Brain microvascular endothelial cell (primary cell): ENCODE results near the gene CHRM1.

ENCODE experiments used
- DNase-seq: peaks from one replicate; pipeline ENCODE4 v3.0.0-alpha.2; 2020
- H3K27ac ChIP-seq: fragments of 250-450 bp; sonication (Bioruptor Pico); 2 replicates; pipeline ENCODE4 v1.5.1; 2020; ENCODE audit warnings: mild to moderate bottlenecking, moderate library complexity
- H3K27me3 ChIP-seq: fragments of 250-450 bp; sonication (Bioruptor Pico); replicated peaks from 2 replicates; pipeline ENCODE4 v1.5.1; 2020; ENCODE audit warnings: mild to moderate bottlenecking
- H3K36me3 ChIP-seq: fragments of 250-450 bp; sonication (Bioruptor Pico); replicated peaks from 2 replicates; pipeline ENCODE4 v1.5.1; 2020; ENCODE audit warnings: mild to moderate bottlenecking
- H3K4me3 ChIP-seq: 2 replicates; pipeline ENCODE4 v1.5.1; 2011; ENCODE audit warnings: low read depth, mild to moderate bottlenecking, control low read depth, low read length, moderate library complexity
- in situ Hi-C: cut with HindIII; loops from 2 replicates; pipeline ENCODE4 v1.10.0; 2017; ENCODE audit warnings: low sequenced_read_pairs, low pct_ligation_motif_present
- TF ChIP-seq, protein P1 (sequence below): IDR thresholded peaks from 2 replicates; pipeline ENCODE4 v1.5.1; 2011; ENCODE audit warnings: low read depth, mild to moderate bottlenecking, moderate library complexity, low read length, control low read depth, inconsistent platforms; ENCODE audit errors: missing control alignments

The CHRM1 gene

DNA sequence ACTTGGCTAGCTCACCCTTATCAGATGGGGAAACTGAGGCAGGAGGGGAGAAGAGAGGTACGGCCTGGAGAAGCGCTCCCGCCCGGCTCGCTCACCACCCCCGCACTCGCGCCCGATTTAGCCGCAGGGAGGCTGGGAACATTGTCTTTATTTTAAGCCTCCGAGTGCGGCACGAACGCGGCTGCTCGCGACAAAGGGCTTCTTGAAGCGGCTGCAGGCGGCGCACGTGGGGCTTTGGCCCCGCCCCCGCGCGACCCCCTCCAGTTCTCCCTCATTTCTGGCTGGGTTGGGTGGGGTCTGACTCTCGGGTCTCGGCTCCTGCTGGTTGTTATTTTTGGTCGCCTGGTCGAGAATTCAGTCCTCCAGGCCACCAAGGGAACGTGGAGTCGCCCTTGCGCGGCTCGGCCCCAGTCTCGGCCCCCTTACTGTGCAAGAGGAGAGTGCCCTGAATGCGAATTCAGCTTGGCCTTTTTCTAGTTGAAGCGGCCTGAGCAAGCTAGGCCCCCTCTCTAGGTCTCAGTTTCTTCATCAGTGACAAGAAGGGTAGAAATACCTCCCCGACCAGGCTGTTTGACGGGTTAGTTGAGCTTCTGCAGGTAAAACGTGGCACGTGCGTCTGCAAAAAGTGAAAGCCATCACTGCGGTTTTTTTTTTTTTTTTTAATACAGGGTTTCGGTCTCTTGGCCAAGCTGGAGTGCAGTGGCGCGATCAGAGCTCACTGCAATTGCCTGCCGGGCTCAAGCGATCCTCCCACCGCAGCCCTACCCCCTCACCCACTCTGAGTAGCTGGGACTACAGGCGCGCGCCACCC is 2.6 kb upstream of the CHRM1 start:
- peaks cover 41% of the 10 kb centered on the region for H3K27me3 ChIP-seq
- in situ Hi-C loops: loop anchor here (25.0 kb wide), 1 partner anchor 88 kb away; the partner anchor contains the start of gene SLC22A8
- no peaks in the 10 kb centered on the region for H3K36me3 ChIP-seq
- no peak for DNase-seq
- H3K4me3 ChIP-seq: no peak overlapping the region
- H3K27ac ChIP-seq: no peak overlapping the region
- TF ChIP-seq, protein P1, sequence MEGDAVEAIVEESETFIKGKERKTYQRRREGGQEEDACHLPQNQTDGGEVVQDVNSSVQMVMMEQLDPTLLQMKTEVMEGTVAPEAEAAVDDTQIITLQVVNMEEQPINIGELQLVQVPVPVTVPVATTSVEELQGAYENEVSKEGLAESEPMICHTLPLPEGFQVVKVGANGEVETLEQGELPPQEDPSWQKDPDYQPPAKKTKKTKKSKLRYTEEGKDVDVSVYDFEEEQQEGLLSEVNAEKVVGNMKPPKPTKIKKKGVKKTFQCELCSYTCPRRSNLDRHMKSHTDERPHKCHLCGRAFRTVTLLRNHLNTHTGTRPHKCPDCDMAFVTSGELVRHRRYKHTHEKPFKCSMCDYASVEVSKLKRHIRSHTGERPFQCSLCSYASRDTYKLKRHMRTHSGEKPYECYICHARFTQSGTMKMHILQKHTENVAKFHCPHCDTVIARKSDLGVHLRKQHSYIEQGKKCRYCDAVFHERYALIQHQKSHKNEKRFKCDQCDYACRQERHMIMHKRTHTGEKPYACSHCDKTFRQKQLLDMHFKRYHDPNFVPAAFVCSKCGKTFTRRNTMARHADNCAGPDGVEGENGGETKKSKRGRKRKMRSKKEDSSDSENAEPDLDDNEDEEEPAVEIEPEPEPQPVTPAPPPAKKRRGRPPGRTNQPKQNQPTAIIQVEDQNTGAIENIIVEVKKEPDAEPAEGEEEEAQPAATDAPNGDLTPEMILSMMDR: no peak

DNA sequence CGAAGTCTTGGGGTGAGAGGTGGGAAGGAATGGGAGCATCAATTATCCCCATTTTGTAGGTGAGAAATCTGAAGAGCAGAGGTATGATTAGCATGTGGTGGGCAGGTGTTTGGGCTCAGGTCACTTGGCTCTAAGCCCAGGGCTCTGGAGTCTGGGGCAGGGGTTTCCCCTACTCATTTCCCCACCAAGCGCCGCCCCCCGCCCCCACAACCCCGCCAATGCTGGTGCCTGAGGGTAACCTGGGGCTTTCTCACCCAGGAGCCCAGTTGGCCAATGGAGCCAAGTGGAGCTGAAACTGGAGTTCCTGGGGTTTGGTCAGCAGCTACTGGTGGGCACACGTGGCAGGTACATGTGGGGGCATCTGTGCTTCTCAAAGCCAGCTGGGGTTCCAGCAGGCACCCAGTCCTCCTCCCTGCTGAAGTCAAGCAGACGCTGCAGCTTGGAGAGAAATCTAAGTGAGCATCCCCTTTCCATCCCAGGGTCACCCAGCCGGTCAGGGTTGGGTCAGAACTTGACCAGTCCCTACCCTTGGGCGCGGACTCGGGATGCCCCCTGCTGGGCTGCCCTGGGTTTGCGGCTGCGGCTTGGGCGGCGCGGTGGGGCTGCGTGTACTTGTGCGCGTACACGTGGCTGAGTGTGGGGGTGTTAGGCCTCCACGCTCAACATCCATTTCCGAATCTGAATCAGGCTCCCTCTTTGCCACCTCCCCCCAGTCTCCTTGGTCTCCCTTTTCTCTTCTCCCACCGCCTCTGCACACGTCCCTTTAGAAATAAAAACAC is 1.7 kb upstream of the CHRM1 start:
- no peaks in the 10 kb centered on the region for H3K36me3 ChIP-seq
- TF ChIP-seq, protein P1: peak; percentile 70
- H3K27me3 ChIP-seq: peaks cover 41% of the 10 kb centered on the region
- no peak overlapping the region for H3K4me3 ChIP-seq
- in situ Hi-C loops: loop anchor here (25.0 kb wide), 1 partner anchor 89 kb away; the partner anchor contains the start of gene SLC22A8
- no peak overlapping the region for H3K27ac ChIP-seq
- DNase-seq: no peak

DNA sequence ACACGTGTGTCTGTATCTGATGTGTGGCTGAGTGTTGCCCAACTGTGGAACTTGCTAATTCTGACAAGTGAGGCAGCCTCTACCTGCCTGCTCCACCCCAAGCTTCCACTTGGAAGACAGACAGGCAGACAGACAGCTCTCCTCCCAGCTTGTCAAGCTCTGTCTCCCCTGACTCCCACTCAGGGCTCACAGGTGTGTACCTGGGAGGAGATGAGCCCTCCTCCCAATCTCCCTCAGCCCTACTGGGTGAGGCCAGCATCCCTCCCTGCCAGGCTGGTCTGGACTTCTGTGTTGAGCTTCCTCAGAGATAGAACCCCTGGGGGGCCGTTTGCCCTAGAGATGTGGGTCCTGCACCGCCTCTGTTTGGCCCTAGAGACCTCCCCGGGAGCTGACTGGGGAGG is 1.0 kb upstream of the CHRM1 start:
- in situ Hi-C loops: loop anchor here (25.0 kb wide), 1 partner anchor 90 kb away; the partner anchor contains the start of gene SLC22A8
- no peak for DNase-seq
- Histone ChIP-seq H3K4me3 (no peak overlapping the region), H3K27ac (no peak overlapping the region), H3K36me3 (no peaks in the 10 kb centered on the region), H3K27me3 (peaks cover 41% of the 10 kb centered on the region)
- TF ChIP-seq, protein P1: no peak

DNA sequence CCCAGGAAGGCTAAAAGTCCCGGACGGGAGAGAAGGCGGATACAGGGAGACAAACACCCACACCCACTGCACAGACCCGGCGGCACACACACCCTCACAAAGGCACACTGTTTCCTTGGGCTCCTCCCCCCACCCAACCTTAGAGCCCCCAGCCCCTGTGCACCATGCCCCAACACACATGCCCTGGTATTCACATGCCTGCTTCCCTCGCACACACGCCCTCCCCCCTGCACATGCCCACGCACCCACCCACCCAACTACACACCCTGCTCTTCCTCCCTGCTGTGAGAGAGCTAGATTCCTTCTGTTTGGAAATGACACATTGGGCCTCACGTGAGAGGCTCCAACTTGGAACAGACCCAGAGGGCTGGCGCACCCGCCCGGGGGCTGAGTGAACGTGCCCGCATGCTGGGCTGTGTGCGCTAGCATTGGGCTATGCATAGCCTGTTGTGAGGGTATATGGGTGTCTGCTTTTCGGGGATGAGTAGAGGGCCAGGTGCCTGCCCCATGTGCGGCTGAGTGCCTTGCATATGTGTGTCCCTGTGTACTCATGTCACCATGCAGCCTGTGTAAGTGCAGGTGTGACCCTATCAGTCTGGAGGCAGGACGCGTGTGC is 518 bp upstream of the CHRM1 start:
- DNase-seq: peak; percentile 7
- H3K27me3 ChIP-seq: peaks cover 35% of the 10 kb centered on the region
- no peak overlapping the region for H3K4me3 ChIP-seq
- H3K36me3 ChIP-seq: no peaks in the 10 kb centered on the region
- in situ Hi-C loops: loop anchor here (25.0 kb wide), 1 partner anchor 91 kb away; the partner anchor contains the start of gene SLC22A8
- H3K27ac ChIP-seq: no peak overlapping the region
- TF ChIP-seq, protein P1: no peak

DNA sequence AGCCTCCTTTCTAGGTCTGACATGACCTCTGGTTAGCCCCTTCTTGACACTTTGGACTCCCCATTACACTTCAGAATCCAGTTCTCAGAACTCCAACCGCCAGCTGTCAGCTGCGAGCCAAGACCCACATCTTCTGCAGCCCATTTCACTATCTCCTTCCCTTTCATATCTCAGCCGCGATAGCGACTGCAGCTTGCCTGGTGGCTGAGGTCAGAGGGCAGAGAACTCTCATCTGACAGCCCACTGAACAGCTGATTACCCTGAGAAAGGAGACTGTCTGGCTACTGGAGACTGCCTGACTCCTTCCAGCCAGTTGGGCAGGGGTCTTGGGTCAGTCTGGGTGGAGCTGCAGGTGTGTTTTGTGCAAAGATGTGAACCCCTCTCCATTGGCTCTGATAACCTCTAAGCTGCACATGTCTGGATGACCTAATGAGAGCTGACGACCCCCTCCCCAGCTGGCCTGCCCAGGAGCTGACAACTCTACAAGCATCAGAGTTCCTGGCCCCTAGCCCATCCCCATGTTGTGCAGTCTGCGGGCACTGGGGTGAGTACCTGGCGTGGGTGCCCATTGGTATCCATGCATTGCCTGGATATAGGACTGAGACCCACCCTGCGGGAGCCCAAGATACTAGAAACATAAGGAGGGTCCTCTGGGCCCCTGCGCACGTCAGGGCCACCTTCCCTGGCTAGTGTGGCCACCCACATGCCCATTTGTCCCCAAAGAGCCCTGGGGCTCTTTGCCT is 1.1 kb downstream of the CHRM1 start:
- in situ Hi-C loops: loop anchor here (25.0 kb wide), 1 partner anchor 92 kb away; the partner anchor contains the start of gene SLC22A8
- Histone ChIP-seq H3K4me3 (no peak overlapping the region), H3K27me3 (peaks cover 21% of the 10 kb centered on the region), H3K36me3 (no peaks in the 10 kb centered on the region), H3K27ac (no peak overlapping the region)
- DNase-seq: no peak
- TF ChIP-seq, protein P1: no peak
